Anterior cingulate cortex (tissue), 58 donors: ENCODE measurements around the gene LARP1.
"Not testable (repeated sequence)": the region's sequence is repeated elsewhere in the genome, so short reads cannot be mapped to it uniquely, and the experiment has no call there.

Experiments
- DNase-seq, 58 donors: peaks; one replicate each; lab custom pipeline; 2025; lab: John Stamatoyannopoulos, UW

Gene LARP1

DNA sequence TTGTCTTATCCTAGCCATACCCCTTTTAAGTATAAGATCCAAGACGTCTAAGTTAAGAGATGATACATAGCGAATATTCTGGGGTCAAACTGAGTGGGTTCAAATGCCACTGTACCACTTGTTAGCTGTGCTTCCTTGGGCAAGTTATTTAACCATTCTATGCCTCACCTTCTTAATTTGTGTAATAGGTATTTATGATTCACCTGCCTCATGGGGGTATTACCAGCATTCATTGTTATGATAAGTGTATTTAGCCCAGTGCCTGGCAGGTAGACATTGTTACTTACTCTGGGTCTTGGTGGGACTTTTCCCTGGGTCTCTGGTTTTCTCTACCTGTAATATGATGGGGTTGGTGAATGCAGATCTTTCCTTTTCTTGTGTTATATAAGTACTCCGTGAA lies 3.8 kb downstream of the LARP1 start:
- DNase-seq: no peak

DNA sequence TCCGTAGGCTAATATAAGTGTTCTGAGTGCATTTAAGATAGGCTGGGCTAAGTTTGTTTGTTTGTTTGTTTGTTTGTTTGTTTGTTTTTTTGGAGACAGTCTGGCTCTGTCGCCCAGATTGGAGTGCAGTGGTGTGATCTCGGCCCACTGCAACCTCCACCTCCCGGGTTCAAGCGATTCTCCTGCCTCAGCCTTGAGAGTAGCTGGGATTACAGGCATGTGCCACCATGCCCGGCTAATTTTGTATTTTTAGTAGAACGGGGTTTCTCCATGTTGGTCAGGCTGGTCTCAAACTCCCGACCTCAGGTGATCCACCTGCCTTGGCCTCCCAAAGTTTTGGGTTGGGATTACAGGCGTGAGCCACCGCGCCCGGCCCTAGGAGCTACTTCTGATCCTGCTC lies 4.7 kb downstream of the LARP1 start:
- not testable (repeated sequence) for DNase-seq

GRCh38 chr5:154761046-154761736 lies 6.0 kb downstream of the LARP1 start:
- DNase-seq: no peak

DNA sequence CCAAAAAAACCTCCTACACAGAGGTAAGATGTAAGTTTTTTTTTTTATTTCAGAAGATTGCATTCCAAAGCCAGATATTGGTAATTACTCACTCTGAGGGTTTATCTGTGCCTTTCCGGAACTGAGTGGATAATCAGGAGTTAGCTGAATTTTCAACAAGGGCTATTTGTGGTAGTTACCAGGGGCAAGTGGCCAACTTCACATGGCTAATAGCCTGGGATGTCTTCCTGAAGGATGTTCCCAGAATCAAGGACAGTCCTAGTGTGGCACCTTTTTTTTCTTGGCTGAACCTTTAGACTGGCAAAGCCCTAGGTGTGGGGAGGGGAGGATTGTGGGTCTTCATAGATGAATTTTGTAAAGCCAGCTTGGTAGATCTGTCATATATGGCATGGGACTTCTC lies 7.1 kb downstream of the LARP1 start:
- no peak for DNase-seq

DNA sequence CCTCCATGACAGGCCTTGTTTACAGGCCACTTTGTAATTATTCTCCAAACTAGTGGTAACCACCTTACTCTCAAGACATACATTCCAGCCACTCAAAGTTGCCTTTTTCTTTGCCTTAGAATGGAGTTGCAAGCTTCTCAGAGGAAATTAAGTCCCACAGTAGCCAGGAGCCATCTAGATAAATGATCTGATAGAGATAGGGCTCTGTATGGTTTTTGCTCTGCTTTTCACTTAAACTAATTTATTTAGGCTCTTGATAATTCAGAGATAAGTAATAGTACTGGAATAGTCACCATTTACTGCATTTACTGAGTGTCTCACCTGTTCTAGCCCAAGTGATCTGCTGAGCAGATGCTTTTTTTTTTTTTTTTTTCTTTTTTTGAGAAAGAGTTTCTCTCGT lies 7.5 kb downstream of the LARP1 start:
- DNase-seq: no peak

DNA sequence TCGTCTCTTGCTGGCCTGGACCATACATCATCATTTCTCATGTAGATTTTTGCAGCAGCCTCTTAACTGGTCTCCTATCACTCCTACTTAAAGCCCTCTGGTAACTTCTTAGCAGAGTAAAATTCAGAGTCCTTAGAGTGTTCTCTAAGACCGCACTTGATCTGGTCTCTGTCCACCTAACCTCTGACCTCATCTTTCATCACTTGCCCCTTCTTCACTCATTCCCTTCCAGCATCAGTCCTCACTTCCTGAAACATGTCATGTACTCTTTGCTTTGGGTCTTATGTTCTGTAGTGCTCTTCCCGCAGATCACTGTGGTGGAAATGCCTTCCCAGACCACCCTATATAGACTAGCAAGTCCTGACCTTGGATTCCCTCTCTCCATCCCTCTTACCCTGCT lies 9.8 kb downstream of the LARP1 start:
- no peak for DNase-seq

DNA sequence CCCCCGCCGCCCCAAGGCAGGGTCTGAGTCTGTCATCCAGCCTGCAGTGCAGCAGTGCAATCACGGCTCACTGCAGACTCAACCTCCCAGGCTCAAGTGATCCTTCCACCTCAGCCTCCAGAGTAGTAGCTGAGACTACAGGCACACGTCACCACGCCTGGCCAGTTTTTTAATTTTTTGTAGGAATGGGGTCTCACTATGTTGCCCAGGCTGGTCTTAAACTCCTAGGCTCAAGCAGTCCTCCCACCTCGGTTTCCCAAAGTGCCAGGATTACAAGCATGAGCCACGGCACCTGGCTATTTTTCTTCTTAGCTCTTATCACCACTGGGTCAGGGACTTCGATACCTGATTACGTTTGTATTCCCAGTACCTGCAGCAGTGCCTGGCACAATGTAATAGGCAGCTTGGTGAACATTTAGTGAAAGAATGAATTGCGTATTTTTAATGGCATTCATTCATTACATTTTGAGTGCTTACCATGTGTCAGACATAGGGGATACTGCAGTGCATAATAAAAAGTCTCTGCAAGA lies 10.3 kb downstream of the LARP1 start:
- DNase-seq: no peak

GRCh38 chr5:154766558-154767281 lies 11.5 kb downstream of the LARP1 start:
- no peak for DNase-seq

DNA sequence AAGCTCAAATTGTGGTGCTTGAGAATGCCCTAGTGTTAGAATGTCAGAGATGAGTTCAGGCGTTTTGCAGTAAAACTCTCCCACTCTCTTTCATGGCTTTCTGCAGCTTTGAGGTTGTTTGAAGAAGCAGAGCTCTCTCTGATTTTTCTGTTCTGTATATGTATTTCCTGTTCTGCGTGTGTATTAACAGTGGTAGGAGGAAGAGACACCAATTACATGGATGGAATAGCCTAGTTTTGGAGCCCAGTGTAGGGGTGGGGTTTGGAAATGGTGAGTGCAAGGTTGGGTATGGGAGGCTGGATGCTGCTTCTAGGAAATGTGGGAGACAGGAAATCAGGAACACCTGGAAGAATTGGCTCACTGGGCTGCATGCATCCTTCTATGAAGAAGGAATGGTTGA lies 12.4 kb downstream of the LARP1 start:
- DNase-seq: no peak

- no peak for DNase-seq
These were observed 13.0 kb downstream of the LARP1 start for GRCh38 chr5:154768207-154768606.

DNA sequence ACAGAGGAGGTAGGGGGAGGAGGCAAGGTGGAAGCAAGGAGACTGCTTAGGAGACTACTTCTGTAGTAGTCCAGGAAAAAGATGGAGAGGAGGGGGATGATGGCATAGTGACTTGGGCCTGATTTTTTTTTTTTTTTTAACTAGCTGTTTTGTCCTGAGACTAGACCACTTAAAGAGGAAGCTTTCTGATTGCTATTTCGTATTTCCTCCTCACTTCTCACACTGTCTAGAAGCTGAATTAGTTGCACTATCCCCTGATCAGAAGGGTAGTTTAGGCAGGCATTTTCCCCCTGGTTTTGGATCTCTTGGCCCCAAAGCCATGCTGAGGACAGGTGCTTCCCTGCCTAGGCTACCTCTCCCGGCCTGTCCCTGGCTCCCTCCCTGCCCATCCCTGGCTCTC lies 14.9 kb downstream of the LARP1 start:
- DNase-seq: no peak

DNA sequence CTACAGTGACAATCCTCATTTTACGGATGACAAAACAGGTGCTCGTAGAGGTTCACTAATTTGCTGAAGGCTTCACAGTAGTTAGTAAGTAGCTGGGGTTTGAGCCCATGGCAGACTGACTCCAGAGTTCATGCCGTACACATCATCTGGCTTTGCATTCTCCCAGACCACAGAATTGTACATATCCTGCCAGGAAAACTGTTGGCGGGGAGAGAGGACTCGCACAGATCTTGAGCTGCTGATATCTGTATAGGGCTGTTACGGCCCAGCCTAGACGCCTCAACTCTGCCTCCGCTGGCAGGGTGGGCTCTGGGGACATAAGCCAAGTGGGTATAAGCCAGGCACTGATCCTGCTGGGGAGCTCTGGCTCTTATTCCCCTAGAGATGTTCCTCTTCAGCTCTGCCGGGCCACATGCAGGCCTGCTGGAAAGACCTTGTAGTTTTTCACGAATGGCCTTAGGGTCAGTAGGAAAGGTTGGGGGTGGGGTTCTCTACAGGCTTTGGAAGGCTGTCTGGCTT lies 16.3 kb downstream of the LARP1 start:
- peak in 6 of 58 donors; percentile 2 to 16 (median 11) for DNase-seq

- DNase-seq: no peak
These were observed 18.1 kb downstream of the LARP1 start for GRCh38 chr5:154773326-154773725.

DNA sequence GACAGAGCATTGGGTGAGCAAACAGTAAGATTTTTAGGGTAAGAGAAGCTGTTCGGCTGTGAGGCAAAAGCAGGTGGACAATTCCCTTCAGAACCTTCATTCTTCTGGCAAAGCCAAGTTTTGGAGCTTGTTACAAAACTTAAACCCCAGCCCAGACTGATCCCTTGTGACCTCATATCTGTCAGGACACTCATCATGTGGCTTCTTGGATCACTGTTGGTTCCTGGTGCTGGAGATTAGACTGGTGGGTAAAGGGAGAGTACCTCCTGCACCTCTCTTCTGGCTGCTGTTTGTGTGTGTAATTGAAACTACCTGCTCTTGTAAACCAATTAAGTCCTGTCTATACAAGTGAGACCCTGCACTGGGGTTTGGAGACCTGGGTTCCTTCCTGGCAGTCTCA lies 21.0 kb downstream of the LARP1 start:
- DNase-seq: no peak

DNA sequence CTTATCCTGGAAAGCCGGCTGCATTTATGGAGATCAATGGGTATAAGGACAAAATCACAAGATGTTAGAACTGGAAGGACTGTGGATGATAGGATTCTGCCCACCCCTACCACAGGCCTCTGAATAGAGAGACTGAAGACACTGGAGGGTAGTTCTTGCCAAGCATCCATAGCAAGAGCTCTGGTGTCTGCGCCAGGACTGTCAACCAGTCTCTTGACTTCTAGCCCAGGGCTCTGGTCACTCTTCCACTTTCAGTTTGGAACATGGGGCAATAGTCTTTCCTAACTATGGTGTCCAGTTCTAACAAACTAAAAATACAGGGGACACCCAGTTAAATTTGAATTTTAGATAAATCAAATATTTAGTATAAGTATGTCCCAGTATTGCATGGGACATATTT lies 23.4 kb downstream of the LARP1 start:
- peak in 2 of 58 donors; percentile 4 to 9 for DNase-seq

- no peak for DNase-seq
These were observed 23.9 kb downstream of the LARP1 start for GRCh38 chr5:154779105-154779504.

DNA sequence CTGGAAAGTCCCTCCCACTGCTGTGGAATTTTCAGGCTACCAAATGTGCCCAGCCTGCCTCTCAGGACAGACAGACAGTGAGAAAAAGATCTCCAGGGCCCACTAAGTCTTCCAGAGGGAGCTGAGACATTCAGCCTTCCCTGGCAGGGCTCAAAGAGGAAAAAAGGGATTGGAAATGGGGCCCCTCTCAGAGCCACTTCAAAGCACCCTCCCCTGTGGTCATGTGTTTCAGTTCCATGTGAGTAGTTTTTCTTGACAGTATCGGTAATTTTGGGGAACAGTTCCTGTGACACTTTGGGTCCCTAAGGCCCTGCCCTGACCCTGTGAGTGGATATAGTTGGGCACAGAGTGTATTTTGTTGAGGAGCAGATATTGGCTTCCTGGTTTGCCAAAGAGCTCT lies 25.0 kb downstream of the LARP1 start:
- no peak for DNase-seq

DNA sequence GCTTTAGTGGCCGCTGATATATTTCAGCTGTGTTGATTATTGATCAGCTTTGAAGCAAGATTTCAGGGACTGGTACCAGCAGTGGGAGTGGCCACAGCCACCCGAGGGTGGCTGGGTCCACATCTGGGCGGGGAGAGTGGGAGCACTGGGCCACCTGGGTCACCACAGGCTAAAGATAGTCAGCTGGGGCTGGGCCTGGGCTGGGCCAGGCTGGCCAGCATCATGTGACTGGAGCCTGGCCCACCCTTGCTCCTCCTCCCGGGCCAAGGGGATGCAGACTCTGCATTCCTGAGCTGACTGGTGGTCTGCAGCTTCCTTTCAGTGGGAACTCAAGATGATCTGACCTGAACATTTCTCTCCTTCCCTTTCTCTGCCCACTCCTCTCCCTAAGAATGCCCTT lies 27.1 kb downstream of the LARP1 start:
- no peak for DNase-seq

GRCh38 chr5:154782812-154783592 lies 27.8 kb downstream of the LARP1 start:
- no peak for DNase-seq

DNA sequence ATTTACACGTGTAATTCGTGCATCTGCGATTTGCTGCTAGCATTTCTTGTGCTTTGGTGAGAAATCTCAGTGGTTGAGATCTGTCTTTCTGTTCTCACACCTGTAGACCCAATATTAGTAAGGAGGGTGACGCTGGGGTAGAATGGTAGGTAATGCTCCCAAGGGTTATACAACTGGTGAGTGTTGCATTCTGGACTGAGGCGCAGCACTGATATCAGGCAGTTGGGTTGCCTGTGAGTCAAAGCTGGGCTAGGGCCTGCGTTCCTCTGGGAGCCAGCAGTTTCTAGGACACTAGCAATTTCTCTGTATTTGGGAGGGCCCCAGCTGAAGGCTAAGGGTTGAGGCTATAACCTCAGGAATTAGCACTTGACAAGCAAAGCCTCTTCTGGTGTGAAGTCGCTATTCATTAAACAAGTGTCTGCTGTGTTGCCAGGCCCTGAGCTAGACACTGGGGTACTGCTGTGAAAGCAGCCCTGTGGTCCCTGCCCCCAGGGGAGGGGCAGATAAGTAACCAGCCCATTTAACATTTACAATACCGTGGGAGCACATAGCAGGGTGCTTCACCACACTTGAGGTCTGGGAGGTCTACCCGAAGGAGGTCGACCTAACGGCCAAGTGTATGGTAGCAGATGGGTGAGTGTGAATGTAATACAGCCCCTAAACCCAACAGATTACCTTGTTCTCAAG lies 28.7 kb downstream of the LARP1 start:
- no peak for DNase-seq
